ENCODE results near the gene MPV17L2. TPM values are rescaled to one million over a fixed set of nuclear protein-coding genes. Genes with fewer than 3 reads are reported as not detected.

Gene MPV17L2

DNA sequence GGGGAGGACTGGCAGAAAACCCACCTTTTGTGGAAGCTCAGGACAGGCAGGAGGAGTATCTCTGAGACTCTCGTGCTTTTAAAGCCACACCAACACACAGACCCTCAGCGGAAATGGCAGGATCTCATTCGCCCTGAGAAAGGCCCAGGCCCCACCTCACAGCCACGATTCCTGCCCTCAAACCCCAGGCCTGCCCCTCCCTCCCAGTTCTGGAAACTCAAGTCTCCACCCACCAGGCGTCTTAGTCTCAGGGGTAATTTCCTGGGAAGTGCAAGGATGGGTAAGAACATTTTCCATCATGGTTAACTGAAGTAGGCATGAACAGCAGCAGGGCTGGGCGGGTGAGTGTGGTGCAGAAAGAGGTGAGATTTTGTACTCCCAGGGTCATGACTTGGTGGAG lies 41.2 kb downstream of the MPV17L2 start:
- 42% methylated on average over 5 of the region's 6 CpGs for WGBS
- H4K8ac ChIP-seq (ENCODE audit: low read length), result no peak overlapping the region
- no peak overlapping the region for H3K9ac ChIP-seq (ENCODE audit: low read length)
- H3K9me3 ChIP-seq (ENCODE audit: control insufficient read depth, low read length), result no peaks in the 10 kb centered on the region
- H3K18ac ChIP-seq (ENCODE audit: low read depth in 1 of 2, low read length in 2 of 2), result no peak overlapping the region
- H2BK12ac ChIP-seq (ENCODE audit: low read length in 2 of 2), result no peak overlapping the region
- no peaks in the 10 kb centered on the region for H3K79me1 ChIP-seq (replicated peaks; ENCODE audit: low read length, poor library complexity, severe bottlenecking)
- H2AFZ ChIP-seq (ENCODE audit: low read depth, low read length), result no peak overlapping the region
- H4K91ac ChIP-seq (ENCODE audit: low read length), result no peak overlapping the region
- no peaks in the 10 kb centered on the region for H3K36me3 ChIP-seq (ENCODE audit: control insufficient read depth in 1 of 2, insufficient read depth in 2 of 2, low read depth in 1 of 2, low read length in 2 of 2)
- H2BK120ac ChIP-seq (ENCODE audit: low read depth, low read length), result no peak overlapping the region
- peak overlapping the region in 1 of 2 experiments; percentile 57 for H3K23ac ChIP-seq (ENCODE audit: low read length in 2 of 2)
- no peak overlapping the region for H3K27ac ChIP-seq (ENCODE audit: low read length, poor library complexity, severe bottlenecking)
- H3K4ac ChIP-seq (ENCODE audit: low read depth in 1 of 2, low read length in 2 of 2), result no peak overlapping the region
- no peak for DNase-seq
- no peak overlapping the region for H2BK15ac ChIP-seq (ENCODE audit: low read depth, poor library complexity, severe bottlenecking)
- H3K4me1 ChIP-seq (ENCODE audit: control insufficient read depth, insufficient read depth, low read depth, low read length), result peaks cover 7% of the 10 kb centered on the region
- no peak overlapping the region for H3K4me3 ChIP-seq (ENCODE audit: insufficient read depth in 1 of 2, low read depth in 1 of 2, low read length in 2 of 2)
- no peak overlapping the region for H3K4me2 ChIP-seq (ENCODE audit: low read length, poor library complexity, severe bottlenecking)
- H2AK5ac ChIP-seq (ENCODE audit: low read length, severe bottlenecking), result no peak overlapping the region
- no peak overlapping the region for H3K14ac ChIP-seq (ENCODE audit: low read length in 2 of 2)
- H3K27me3 ChIP-seq (ENCODE audit: control insufficient read depth in 1 of 2, insufficient read depth in 1 of 2, low read length in 2 of 2), result peaks cover 39 to 71% of the 10 kb centered on the region in 2 experiments
- H2BK5ac ChIP-seq (ENCODE audit: low read depth, low read length, poor library complexity, severe bottlenecking), result no peak overlapping the region

DNA sequence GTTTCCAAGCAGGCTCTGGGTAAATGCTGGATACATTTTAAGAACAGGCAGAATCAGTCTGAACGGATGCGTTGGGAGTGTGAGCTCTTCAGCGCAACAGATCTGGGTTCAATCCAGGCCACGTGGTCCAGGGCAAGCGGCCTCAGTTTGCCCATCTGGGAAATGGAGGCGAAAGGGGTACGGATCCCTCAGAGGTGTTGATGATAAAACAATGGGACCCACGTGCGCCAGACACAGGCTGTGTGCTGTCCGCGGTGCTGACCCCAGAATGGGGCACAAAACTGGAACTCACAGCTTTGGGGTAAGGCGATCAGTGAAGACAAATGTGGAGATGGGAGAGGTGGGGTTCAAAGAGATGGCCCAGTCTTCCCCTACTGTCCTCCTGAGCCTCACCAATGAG lies 46.3 kb downstream of the MPV17L2 start:
- 30% methylated on average over 11 of the region's 12 CpGs for WGBS
- H2BK15ac ChIP-seq (ENCODE audit: low read depth, poor library complexity, severe bottlenecking), result no peak overlapping the region
- no peak overlapping the region for H3K4me3 ChIP-seq (ENCODE audit: insufficient read depth in 1 of 2, low read depth in 1 of 2, low read length in 2 of 2)
- H2BK12ac ChIP-seq (ENCODE audit: low read length in 2 of 2), result no peak overlapping the region
- no peak for DNase-seq
- H2AK5ac ChIP-seq (ENCODE audit: low read length, severe bottlenecking), result no peak overlapping the region
- no peak overlapping the region for H3K27ac ChIP-seq (ENCODE audit: low read length, poor library complexity, severe bottlenecking)
- H3K9ac ChIP-seq (ENCODE audit: low read length), result no peak overlapping the region
- H2BK120ac ChIP-seq (ENCODE audit: low read depth, low read length), result no peak overlapping the region
- peaks cover 7 to 51% of the 10 kb centered on the region in 2 experiments for H3K27me3 ChIP-seq (ENCODE audit: control insufficient read depth in 1 of 2, insufficient read depth in 1 of 2, low read length in 2 of 2)
- no peak overlapping the region for H3K23ac ChIP-seq (ENCODE audit: low read length in 2 of 2)
- no peak overlapping the region for H4K91ac ChIP-seq (ENCODE audit: low read length)
- no peak overlapping the region for H2BK5ac ChIP-seq (ENCODE audit: low read depth, low read length, poor library complexity, severe bottlenecking)
- H3K79me1 ChIP-seq (replicated peaks; ENCODE audit: low read length, poor library complexity, severe bottlenecking), result no peaks in the 10 kb centered on the region
- H3K4me1 ChIP-seq (ENCODE audit: control insufficient read depth, insufficient read depth, low read depth, low read length), result no peaks in the 10 kb centered on the region
- no peak overlapping the region for H3K4me2 ChIP-seq (ENCODE audit: low read length, poor library complexity, severe bottlenecking)
- H4K8ac ChIP-seq (ENCODE audit: low read length), result no peak overlapping the region
- H3K9me3 ChIP-seq (ENCODE audit: control insufficient read depth, low read length), result no peaks in the 10 kb centered on the region
- H3K18ac ChIP-seq (ENCODE audit: low read depth in 1 of 2, low read length in 2 of 2), result no peak overlapping the region
- H3K4ac ChIP-seq (ENCODE audit: low read depth in 1 of 2, low read length in 2 of 2), result no peak overlapping the region
- H3K36me3 ChIP-seq (ENCODE audit: control insufficient read depth in 1 of 2, insufficient read depth in 2 of 2, low read depth in 1 of 2, low read length in 2 of 2), result no peaks in the 10 kb centered on the region
- H3K14ac ChIP-seq (ENCODE audit: low read length in 2 of 2), result no peak overlapping the region
- no peak overlapping the region for H2AFZ ChIP-seq (ENCODE audit: low read depth, low read length)

DNA sequence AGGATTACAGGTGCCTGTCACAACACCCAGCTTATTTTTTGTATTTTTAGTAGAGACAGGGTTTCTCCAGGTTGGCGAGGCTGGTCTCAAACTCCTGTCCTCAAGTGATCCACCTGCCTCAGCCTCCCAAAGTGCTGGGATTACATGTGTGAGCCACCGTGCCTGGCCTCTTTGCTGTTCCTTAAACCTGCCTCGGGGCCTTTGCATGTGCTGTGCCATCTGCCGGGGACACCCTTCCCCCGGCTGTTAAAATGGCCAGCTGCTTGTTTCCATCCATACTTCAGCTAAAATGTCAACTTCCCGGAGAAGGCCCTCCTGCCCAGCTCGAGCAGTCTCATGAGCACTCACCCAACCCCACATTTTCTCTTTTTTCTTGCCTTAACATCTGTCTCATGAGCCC lies 52.3 kb downstream of the MPV17L2 start:
- Histone ChIP-seq H3K4me1 (ENCODE audit: control insufficient read depth, insufficient read depth, low read depth, low read length) (peaks cover 2% of the 10 kb centered on the region), H2BK5ac (ENCODE audit: low read depth, low read length, poor library complexity, severe bottlenecking) (no peak overlapping the region), H3K27me3 (ENCODE audit: control insufficient read depth in 1 of 2, insufficient read depth in 1 of 2, low read length in 2 of 2) (peaks cover 4 to 34% of the 10 kb centered on the region in 2 experiments), H2BK120ac (ENCODE audit: low read depth, low read length) (no peak overlapping the region), H4K91ac (ENCODE audit: low read length) (no peak overlapping the region), H3K79me1 (replicated peaks; ENCODE audit: low read length, poor library complexity, severe bottlenecking) (no peaks in the 10 kb centered on the region), H3K36me3 (ENCODE audit: control insufficient read depth in 1 of 2, insufficient read depth in 2 of 2, low read depth in 1 of 2, low read length in 2 of 2) (no peaks in the 10 kb centered on the region), H3K14ac (ENCODE audit: low read length in 2 of 2) (no peak overlapping the region), H3K23ac (ENCODE audit: low read length in 2 of 2) (no peak overlapping the region), H3K18ac (ENCODE audit: low read depth in 1 of 2, low read length in 2 of 2) (no peak overlapping the region), H3K9ac (ENCODE audit: low read length) (no peak overlapping the region), H2BK15ac (ENCODE audit: low read depth, poor library complexity, severe bottlenecking) (no peak overlapping the region), H2AK5ac (ENCODE audit: low read length, severe bottlenecking) (no peak overlapping the region), H3K27ac (ENCODE audit: low read length, poor library complexity, severe bottlenecking) (no peak overlapping the region), H4K8ac (ENCODE audit: low read length) (no peak overlapping the region), H2AFZ (ENCODE audit: low read depth, low read length) (no peak overlapping the region), H3K9me3 (ENCODE audit: control insufficient read depth, low read length) (no peaks in the 10 kb centered on the region), H3K4me3 (ENCODE audit: insufficient read depth in 1 of 2, low read depth in 1 of 2, low read length in 2 of 2) (no peak overlapping the region), H2BK12ac (ENCODE audit: low read length in 2 of 2) (no peak overlapping the region), H3K4me2 (ENCODE audit: low read length, poor library complexity, severe bottlenecking) (no peak overlapping the region), H3K4ac (ENCODE audit: low read depth in 1 of 2, low read length in 2 of 2) (no peak overlapping the region)
- 72% methylated on average over 7 of the region's 7 CpGs for WGBS
- no peak for DNase-seq

Small RNA genes lying within 50 kb of the gene (small RNA-seq; reads per million reads assigned to genes)
- not detected for gene IFI30 (ENCODE audit: low read depth)

Data from mesenchymal stem cell (in vitro differentiated cells and primary cell).